HG02678 (cell line): ENCODE data around the gene TGFBR1.
"Not testable (repeated sequence)": the region's sequence is repeated elsewhere in the genome, so short reads cannot be mapped to it uniquely, and the experiment has no call there.

Source experiments
- ATAC-seq: cut with Tn5 transposase; IDR thresholded peaks from one replicate; pipeline ENCODE4 v1.9.1; 2021; ENCODE audit warnings: mild to moderate bottlenecking, moderate library complexity; ENCODE audit not compliant: unreplicated experiment

TGFBR1 gene

DNA sequence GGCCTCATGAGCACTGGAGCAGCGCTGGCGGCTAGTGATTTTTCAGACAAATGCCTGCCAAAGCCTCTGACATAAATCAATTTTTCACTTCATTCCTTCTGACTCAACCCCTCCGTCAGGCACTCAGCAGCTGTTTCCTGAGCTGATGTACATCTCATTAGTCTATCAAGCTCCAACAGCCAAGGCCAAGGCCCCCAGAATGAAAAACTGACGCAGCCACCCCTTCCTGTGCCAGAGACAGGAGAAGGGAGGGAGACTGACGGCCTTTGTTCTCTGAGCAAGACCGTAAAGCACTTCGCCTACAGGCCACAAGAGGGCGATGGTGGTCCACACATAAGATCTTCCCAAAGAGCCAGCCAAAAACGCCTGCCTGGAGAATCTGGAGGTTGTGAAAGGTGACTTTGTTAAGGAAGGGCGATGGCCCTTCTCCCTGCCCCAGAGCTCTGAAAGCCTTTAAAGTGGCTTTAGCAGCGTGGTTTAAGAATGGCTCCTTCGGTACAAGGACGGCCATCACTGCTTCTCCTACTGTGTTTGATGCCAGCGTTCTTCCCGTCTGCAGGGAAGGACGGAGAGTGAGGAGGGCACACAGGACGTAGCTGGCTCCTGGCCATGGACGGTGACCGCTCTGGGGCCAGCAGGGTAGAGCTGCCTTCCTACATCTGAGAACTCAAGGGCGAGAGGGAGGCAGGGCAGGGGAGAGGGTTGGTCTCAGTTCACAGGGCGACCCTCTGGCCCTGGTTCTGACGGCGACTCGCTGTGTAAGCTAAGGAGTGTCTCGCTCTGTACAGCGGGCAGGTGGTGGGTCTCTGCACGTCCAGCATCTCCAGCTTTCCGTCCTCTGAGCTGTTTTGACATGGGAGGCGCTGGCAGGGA, 79.8 kb downstream of the TGFBR1 start:
- peak; percentile 59 for ATAC-seq

DNA sequence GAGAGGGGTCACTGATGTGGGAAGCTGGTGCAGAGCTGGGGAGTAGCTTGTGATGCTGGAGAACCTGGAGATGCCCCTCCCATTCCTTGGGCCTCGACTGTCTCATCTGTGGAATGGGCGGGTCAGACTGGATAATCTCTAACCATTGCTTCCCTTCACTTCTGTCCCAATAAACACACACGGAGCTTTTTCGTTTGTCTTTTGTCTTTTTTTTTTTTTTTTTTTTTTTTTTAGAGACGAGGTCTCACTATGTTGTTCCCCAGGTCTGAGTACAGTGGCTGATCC, 80.4 kb downstream of the TGFBR1 start:
- no peak for ATAC-seq

- ATAC-seq, result no peak
These were observed 81.0 kb downstream of the TGFBR1 start for GRCh38 chr9:99185934-99186333.

DNA sequence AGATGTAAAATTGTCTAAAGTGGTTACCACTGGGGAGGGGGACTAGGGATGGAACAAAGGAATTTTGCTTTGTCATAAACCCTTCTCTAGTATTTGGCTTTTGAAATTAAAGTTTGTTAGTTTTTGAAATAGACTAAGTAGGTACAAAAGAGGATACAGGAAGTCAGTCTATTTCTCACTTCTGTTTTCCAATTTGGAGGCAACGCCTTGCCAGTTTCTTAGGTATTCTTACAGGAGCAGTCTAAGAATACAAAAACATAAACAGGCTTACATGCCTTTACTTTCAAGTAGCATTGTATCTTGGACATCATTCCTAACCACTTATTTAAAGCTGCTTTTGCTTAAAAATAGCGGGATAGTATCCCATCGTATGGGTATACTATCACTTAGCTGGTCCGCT, 82.4 kb downstream of the TGFBR1 start:
- ATAC-seq, result no peak

DNA sequence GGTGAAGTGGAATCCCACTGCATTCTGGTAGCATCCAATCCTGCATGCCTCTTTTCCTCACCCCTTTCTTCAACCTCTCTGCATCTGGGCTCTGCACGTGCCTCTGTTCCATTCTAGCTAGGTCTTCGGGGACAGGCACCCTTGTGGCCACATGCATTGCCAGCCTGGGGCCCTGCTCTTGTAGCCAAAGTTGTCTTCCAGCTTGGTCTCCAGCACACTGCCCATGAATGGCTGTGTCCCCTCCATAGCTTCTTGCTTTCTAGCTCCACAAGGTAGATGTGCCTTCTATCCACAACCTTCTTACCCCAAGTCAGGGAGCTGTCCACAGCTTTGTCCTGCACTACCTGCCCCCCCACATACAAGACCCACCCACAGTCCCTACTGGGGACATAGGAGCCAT, 84.3 kb downstream of the TGFBR1 start:
- no peak for ATAC-seq

- no peak for ATAC-seq
These were observed 85.1 kb downstream of the TGFBR1 start for GRCh38 chr9:99189887-99190596.

DNA sequence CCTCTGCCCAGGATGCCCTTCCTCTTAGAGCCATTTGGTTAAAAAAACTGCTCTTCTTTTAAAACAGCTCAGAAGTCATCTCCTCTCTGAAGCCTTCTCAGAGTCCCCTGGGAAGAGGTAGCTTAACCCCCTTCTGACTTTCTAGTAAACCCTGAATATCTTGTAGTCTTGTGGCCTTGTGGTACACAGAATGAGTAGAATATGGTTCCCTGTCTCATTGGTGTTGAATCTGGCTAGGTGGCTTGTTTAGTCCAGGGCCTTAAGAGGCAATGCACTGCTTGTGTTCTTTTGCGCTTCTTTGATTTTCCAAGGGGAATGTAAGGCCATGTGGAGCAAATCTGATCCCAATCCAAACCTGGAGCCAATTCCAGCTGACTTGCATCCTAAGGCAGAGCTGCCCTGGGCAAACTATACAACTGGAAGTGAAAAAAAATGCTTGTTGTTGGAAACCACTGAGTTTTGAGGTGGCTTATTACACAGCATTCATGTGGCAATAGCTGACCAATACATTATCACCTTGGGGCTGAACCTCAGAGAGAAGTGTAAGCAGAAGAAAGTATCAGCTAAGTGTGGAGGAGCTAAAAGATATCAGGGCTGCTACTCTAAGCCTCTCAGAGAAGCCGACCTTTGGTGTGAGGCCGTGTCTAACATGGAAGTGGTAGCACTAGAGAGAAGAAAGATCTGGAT, 85.8 kb downstream of the TGFBR1 start:
- no peak for ATAC-seq

DNA sequence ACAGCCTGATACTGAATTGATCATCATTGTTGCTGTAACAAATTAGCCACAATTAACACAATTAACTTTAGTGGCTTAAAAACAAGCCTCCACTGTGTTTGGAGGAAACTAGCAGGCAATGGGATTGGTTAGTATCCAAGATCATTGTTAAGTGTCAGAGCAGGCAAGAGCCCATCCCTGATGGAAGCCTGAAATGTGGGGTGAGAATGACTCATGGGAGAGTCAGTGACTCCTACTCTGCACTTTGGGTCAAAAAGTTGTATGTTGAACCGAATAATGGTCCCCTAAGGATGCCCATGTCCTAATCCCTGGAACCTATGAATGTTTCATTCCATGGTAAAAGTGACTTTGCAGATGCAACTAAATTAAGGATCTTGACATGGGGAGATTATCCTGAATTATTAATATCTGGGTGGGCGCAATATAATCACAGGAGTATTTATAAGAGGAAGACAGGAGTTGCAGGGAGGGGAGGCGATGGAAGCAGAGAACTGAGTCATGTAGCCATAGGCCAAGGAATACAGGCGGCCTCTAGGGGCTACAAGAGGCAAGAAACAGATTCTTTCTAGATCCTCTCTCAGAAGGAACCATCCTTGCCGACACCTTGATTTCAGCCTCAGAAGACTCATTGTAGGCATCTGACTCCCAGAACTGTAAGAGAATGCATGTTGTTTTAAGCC, 88.0 kb downstream of the TGFBR1 start:
- no peak for ATAC-seq

- ATAC-seq, result no peak
These were observed 88.5 kb downstream of the TGFBR1 start for GRCh38 chr9:99193466-99193821.

GRCh38 chr9:99196484-99196883, 91.6 kb downstream of the TGFBR1 start:
- ATAC-seq, result not testable (repeated sequence)

DNA sequence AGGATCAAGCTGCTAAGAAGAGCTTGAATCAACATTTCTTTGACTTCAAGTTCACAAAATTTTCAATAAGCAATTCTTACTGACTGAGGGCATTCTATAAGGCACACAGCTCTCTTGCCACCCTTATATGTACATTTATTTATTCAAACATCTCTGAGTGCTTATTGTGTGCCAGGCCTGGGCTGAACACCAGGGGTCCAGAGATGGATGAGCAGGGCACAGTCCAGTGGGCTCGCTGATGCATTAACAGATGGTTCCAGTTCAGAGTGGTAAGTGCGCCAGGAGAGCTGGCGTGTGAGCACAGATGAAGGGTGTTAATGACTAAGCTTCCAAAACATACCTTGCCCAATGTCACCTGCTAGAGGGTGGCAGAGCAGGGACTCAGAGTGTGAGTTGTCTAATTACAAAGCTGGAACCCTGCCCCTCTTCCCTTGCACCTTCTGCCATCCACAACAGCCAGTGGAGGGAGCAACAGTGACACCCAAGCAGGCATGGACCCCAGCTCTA, 92.3 kb downstream of the TGFBR1 start:
- ATAC-seq, result no peak

DNA sequence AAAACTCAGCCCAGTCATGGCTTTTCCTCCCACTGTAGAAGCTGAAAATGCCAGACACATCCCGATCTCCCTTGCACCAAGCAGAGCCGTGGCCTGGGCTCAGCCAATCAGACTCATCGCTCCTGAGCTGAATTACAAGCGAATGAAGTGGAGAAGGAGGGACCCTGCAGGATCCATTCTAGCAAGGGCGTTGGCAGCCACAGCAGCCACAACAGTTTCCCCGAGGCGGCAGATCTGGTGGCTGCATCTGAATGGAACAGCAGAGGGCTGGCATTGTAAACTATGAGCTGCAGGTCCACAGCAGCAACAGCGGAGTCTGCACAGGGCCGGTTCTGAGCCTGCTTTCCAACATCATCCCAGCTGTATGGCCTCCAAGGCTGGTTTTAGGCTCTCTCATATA, 93.1 kb downstream of the TGFBR1 start:
- ATAC-seq, result no peak

- no peak for ATAC-seq
These were observed 95.1 kb downstream of the TGFBR1 start for GRCh38 chr9:99199938-99200539.

DNA sequence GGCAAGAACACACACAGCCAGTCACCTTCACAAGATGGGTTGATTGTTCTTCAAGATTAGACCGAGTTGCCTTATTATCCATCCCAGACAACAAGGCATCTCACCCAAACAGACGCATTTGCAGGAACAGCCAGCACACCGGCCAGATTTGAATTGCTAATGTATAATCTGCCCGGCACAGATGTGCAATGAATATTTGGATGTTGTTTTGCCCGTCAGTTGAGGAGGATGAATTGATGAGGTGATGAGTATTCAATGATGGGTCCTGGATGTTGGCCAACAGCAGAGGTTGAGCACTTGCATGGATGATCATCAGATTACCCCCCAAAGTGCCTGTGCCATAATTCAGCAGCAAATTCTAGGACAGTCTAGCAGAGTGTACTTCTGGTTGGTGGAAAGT, 96.7 kb downstream of the TGFBR1 start:
- ATAC-seq, result no peak
